Measurements from ENCODE around the gene PCNA. TPM values are rescaled to one million over a fixed set of nuclear protein-coding genes. Genes with fewer than 3 reads are reported as not detected.

Gene PCNA
- total RNA-seq = 83.8 TPM

GRCh38 chr20:5119435-5120184 lies at the start of gene PCNA:
Gene PCNA (minus strand): TSS chr20:5119958. CDS start chr20:5119798, 160 bp downstream.

DNA sequence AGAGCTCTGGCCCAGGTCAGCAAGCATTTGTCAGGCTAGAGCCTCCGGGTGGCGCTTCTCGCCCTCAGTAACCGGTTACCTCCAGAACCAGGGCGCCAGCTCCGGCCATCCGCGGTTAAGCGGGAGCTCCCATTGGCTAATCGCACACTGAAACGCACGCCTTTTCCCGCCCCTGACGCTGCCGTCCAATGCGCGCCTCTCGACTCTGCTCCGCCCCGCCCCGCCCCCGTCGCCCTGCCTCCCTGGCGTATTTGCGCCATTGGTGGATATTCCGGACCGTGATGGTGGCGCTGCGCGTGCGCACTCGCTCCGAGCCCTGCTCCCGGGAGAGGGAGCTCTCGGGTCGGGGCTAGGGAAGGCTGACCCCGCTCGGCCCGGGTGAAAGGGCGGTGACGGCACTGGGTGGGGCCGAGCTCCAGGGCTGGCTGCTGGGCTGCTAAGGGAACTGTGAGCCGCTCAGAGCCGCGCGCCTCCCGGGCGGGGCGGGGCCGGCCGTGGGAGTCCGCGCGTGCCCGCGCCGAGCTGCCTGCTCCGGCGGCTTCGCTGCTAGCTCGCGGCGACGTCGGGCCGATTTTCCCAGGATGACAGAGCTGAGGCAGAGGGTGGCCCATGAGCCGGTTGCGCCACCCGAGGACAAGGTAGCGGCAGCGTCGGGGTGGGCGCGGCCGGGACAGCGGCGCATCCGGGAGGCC lies 6.9 kb upstream of the PCNA start, which contains the start of gene CDS2:
Gene CDS2 (plus strand): TSS at position 497 of the 692 bp plus-strand sequence. CDS start 85 bp downstream, at position 582.

Other genes starting within 250 kb of the PCNA start
- gene SLC23A2, start 118.4 kb downstream of the PCNA start, total RNA-seq = 71.2 TPM
- gene TMEM230, start 6.9 kb downstream of the PCNA start, total RNA-seq = 94.9 TPM
- 70.8 TPM for gene CDS2, start 7.0 kb upstream of the PCNA start, total RNA-seq
- not detected for gene PROKR2, start 197.0 kb upstream of the PCNA start, total RNA-seq

Measured in camera-type eye (tissue), 1 donor.